Measurements from ENCODE around the gene TNF. TPM values are rescaled to one million over a fixed set of nuclear protein-coding genes. Genes with fewer than 3 reads are reported as not detected.
A peak's percentile ranks its signal among the peaks of the same experiment; 100 is the strongest.

Gene TNF
- total RNA-seq, 3 donors from 2014 or later (not counting 1 experiment from before 2014, with no cell fraction given), result 24.2 to 60.8 (median 46.9) TPM

DNA sequence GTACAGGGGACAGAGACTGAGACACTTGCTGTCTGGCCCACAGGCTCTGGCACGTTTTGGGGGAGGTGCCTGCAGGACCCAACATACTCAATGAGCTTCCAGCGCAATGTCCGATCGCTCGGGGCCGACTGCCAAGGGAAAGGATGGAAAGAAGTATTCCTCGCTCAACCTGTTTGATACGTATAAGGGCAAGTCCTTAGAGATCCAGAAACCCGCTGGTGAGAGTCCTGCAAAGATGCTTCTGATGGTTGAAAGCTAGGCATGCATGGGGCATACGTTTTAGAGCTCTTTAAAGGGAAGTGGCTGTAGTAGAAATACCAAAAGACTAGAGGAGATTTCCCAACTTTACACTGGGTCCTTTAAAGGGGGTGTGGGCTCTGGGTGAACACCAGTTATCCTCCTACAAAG lies 47.3 kb downstream of the TNF start:
- ATAC-seq (no peak), DNase-seq (no peak)
- no peaks in the 10 kb centered on the region for H3K9me3 Mint-ChIP-seq
- 84% methylated on average over 10 of the region's 10 CpGs for WGBS (ENCODE audit: insufficient coverage)
- Histone ChIP-seq H3K27ac (ENCODE audit: low read length) (no peak overlapping the region), H3K4me3 (ENCODE audit: low read length) (no peak overlapping the region), H3K27me3 (ENCODE audit: control insufficient read depth, insufficient read depth, low read length) (no peaks in the 10 kb centered on the region), H3K36me3 (ENCODE audit: control insufficient read depth, insufficient read depth, low read length) (peaks cover 40% of the 10 kb centered on the region), H3K4me1 (ENCODE audit: control insufficient read depth, insufficient read depth, low read length) (peaks cover 15% of the 10 kb centered on the region), H3K9me3 (ENCODE audit: control insufficient read depth, insufficient read depth, low read length) (no peaks in the 10 kb centered on the region)
- TF ChIP-seq, protein P1, sequence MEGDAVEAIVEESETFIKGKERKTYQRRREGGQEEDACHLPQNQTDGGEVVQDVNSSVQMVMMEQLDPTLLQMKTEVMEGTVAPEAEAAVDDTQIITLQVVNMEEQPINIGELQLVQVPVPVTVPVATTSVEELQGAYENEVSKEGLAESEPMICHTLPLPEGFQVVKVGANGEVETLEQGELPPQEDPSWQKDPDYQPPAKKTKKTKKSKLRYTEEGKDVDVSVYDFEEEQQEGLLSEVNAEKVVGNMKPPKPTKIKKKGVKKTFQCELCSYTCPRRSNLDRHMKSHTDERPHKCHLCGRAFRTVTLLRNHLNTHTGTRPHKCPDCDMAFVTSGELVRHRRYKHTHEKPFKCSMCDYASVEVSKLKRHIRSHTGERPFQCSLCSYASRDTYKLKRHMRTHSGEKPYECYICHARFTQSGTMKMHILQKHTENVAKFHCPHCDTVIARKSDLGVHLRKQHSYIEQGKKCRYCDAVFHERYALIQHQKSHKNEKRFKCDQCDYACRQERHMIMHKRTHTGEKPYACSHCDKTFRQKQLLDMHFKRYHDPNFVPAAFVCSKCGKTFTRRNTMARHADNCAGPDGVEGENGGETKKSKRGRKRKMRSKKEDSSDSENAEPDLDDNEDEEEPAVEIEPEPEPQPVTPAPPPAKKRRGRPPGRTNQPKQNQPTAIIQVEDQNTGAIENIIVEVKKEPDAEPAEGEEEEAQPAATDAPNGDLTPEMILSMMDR (IDR thresholded peaks at IDR 0.05), result no peak
- H3K4me1 Mint-ChIP-seq, result peaks cover 25 to 34% of the 10 kb centered on the region in 2 donors
- H3K36me3 Mint-ChIP-seq, result peaks cover 21% of the 10 kb centered on the region
- H3K27me3 Mint-ChIP-seq (ENCODE audit: low read depth in 2 of 2), result no peaks in the 10 kb centered on the region
- peak overlapping the region; percentile 92 to 95 for H3K27ac Mint-ChIP-seq
- H3K4me3 Mint-ChIP-seq, result peak overlapping the region; percentile 92
- intact Hi-C loops (cut with micrococcal nuclease), result loop anchor here (5.0 kb wide), 1 partner anchor 115 kb away; the partner anchor contains the start of gene CLIC1

GRCh38 chr6:31624070-31624469 lies 48.7 kb downstream of the TNF start:
- TF ChIP-seq, protein P1 (IDR thresholded peaks at IDR 0.05), result no peak
- intact Hi-C loops (cut with micrococcal nuclease), result loop anchor here (5.0 kb wide), 1 partner anchor 113 kb away; the partner anchor contains the start of gene CLIC1
- H3K36me3 Mint-ChIP-seq, result peaks cover 24% of the 10 kb centered on the region

GRCh38 chr6:31626952-31627351 lies 51.6 kb downstream of the TNF start:
- Histone ChIP-seq H3K27ac (ENCODE audit: low read length) (no peak overlapping the region), H3K9me3 (ENCODE audit: control insufficient read depth, insufficient read depth, low read length) (no peaks in the 10 kb centered on the region), H3K4me3 (ENCODE audit: low read length) (no peak overlapping the region), H3K36me3 (ENCODE audit: control insufficient read depth, insufficient read depth, low read length) (peaks cover 78% of the 10 kb centered on the region), H3K27me3 (ENCODE audit: control insufficient read depth, insufficient read depth, low read length) (no peaks in the 10 kb centered on the region), H3K4me1 (ENCODE audit: control insufficient read depth, insufficient read depth, low read length) (peaks cover 2% of the 10 kb centered on the region)
- no peaks in the 10 kb centered on the region for H3K9me3 Mint-ChIP-seq
- no peaks in the 10 kb centered on the region for H3K27me3 Mint-ChIP-seq (ENCODE audit: low read depth in 2 of 2)
- H3K36me3 Mint-ChIP-seq, result peaks cover 24% of the 10 kb centered on the region
- peak overlapping the region in 1 of 2 donors; percentile 43 for H3K27ac Mint-ChIP-seq
- H3K4me1 Mint-ChIP-seq, result peaks cover 16 to 22% of the 10 kb centered on the region in 2 donors
- DNase-seq (no peak), ATAC-seq (no peak)
- TF ChIP-seq, protein P1 (IDR thresholded peaks at IDR 0.05), result no peak
- H3K4me3 Mint-ChIP-seq, result no peak overlapping the region
- WGBS (ENCODE audit: insufficient coverage), result 97% methylated on average over 9 of the region's 10 CpGs
- intact Hi-C loops (cut with micrococcal nuclease), result no loop called here

More at GRCh38 chr6:31624070-31624469, 48.7 kb downstream of the TNF start:
- Histone ChIP-seq H3K4me3 (ENCODE audit: low read length) (no peak overlapping the region), H3K4me1 (ENCODE audit: control insufficient read depth, insufficient read depth, low read length) (peaks cover 15% of the 10 kb centered on the region), H3K27ac (ENCODE audit: low read length) (no peak overlapping the region), H3K9me3 (ENCODE audit: control insufficient read depth, insufficient read depth, low read length) (no peaks in the 10 kb centered on the region), H3K27me3 (ENCODE audit: control insufficient read depth, insufficient read depth, low read length) (no peaks in the 10 kb centered on the region), H3K36me3 (ENCODE audit: control insufficient read depth, insufficient read depth, low read length) (peaks cover 51% of the 10 kb centered on the region)
- H3K9me3 Mint-ChIP-seq, result no peaks in the 10 kb centered on the region
- no peak overlapping the region for H3K27ac Mint-ChIP-seq
- ATAC-seq (no peak), DNase-seq (no peak)
- WGBS (ENCODE audit: insufficient coverage), result 100% methylated on average over 5 of the region's 10 CpGs
- H3K4me1 Mint-ChIP-seq, result peaks cover 26 to 34% of the 10 kb centered on the region in 2 donors
- H3K4me3 Mint-ChIP-seq, result no peak overlapping the region
- no peaks in the 10 kb centered on the region for H3K27me3 Mint-ChIP-seq (ENCODE audit: low read depth in 2 of 2)
